Coronary artery (tissue), 2 donors: Measurements from ENCODE around the gene DOCK1.

Experiments used
- DNase-seq: peaks from one replicate; pipeline ENCODE4 v3.0.0-alpha.2; 2017; ENCODE audit warnings: low spot score
- H3K27ac ChIP-seq, 2 donors: fragments of 200-600 bp; sonication (generic); one replicate each; pipeline ENCODE4 v1.5.1; 2016 to 2019
- H3K4me3 ChIP-seq: fragments of 200-600 bp; sonication (generic); 2 replicates; pipeline ENCODE4 v1.5.1; 2016; ENCODE audit warnings: mild to moderate bottlenecking, moderate library complexity
- TF ChIP-seq, protein P1 (sequence below): fragments of 200-600 bp; sonication (generic); IDR thresholded peaks from one replicate; pipeline ENCODE4 v1.5.1; 2019; ENCODE audit warnings: antibody characterized with exemption

DOCK1 gene

GRCh38 chr10:127467811-127468210 is 562.6 kb downstream of the DOCK1 start:
- DNase-seq = no peak
- Histone ChIP-seq H3K27ac (no peak overlapping the region), H3K4me3 (no peak overlapping the region)
- TF ChIP-seq, protein P1, sequence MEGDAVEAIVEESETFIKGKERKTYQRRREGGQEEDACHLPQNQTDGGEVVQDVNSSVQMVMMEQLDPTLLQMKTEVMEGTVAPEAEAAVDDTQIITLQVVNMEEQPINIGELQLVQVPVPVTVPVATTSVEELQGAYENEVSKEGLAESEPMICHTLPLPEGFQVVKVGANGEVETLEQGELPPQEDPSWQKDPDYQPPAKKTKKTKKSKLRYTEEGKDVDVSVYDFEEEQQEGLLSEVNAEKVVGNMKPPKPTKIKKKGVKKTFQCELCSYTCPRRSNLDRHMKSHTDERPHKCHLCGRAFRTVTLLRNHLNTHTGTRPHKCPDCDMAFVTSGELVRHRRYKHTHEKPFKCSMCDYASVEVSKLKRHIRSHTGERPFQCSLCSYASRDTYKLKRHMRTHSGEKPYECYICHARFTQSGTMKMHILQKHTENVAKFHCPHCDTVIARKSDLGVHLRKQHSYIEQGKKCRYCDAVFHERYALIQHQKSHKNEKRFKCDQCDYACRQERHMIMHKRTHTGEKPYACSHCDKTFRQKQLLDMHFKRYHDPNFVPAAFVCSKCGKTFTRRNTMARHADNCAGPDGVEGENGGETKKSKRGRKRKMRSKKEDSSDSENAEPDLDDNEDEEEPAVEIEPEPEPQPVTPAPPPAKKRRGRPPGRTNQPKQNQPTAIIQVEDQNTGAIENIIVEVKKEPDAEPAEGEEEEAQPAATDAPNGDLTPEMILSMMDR = no peak

DNA sequence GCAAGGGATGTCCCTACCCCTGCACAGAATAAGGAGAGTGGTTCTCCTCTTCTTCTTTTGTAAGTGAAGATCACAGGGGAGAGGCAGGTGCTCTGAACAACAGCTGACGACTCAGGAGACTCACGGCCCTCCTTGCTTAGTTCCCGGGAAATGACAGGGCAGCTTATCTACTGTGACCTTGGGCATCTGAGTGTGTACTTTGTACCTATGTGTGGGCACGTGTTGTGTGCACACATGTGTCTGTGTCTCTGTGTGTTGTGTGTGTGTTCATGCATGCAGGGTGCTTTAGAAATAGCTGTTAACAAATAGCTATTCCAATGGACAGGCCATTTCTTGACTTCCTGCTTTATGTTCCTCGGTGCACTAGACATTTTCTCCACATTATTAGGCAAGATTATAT is 563.4 kb downstream of the DOCK1 start:
- DNase-seq = no peak
- H3K27ac ChIP-seq = no peak overlapping the region
- H3K4me3 ChIP-seq = no peak overlapping the region
- TF ChIP-seq, protein P1 = no peak

DNA sequence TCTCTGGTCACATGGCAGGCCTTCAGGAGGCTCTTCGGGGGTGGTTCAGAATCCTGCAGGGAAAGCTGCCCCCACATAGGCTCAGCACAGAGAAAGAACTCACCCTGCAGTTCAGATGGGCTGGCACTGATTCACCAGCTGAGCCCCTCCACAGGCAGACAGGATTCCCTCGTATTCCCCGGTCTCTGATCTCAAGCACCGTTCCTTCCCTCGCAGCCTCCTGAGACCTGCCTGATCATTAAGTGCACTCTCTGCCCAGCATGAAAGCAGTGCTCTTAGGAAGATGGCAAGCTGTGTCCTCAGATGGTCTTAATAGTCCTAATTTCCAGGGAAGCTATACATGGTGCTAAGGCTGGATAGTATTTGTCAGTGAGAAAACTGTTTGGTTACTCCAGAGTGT is 565.7 kb downstream of the DOCK1 start:
- H3K4me3 ChIP-seq = no peak overlapping the region
- H3K27ac ChIP-seq = no peak overlapping the region
- TF ChIP-seq, protein P1 = no peak
- no peak for DNase-seq

- Histone ChIP-seq H3K27ac (no peak overlapping the region), H3K4me3 (no peak overlapping the region)
- no peak for DNase-seq
- TF ChIP-seq, protein P1 = no peak
Measured at GRCh38 chr10:127472976-127473375, 567.7 kb downstream of the DOCK1 start.

- no peak overlapping the region for H3K4me3 ChIP-seq
- no peak overlapping the region for H3K27ac ChIP-seq
- TF ChIP-seq, protein P1 = no peak
- DNase-seq = no peak
Measured at GRCh38 chr10:127474501-127474900, 569.3 kb downstream of the DOCK1 start.

GRCh38 chr10:127485153-127485857 is 580.1 kb downstream of the DOCK1 start:
- H3K4me3 ChIP-seq = no peak overlapping the region
- no peak overlapping the region for H3K27ac ChIP-seq
- no peak for DNase-seq
- TF ChIP-seq, protein P1 = no peak

DNA sequence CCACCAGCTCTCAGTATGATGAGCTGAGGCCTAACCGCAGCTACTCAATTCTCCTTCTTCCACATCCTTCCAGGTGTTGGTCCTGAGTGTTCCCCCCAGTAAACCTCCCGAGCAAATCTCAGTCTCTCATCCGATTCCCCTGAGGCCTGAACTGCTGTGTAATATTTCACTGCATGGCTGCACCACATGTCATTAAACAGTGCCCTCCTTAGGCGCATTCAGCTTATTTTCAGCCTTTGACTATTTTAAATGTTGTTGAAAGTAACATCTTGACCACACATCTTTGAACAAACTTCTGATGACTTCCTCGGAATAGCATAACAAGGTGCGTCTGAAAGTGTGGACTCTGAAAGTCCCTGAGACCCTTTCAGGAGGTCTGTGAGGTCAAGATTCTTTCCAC is 581.1 kb downstream of the DOCK1 start:
- no peak for DNase-seq
- Histone ChIP-seq H3K27ac (no peak overlapping the region), H3K4me3 (no peak overlapping the region)
- TF ChIP-seq, protein P1 = no peak
